Neuron (in vitro differentiated cells): ENCODE data around the gene BLID.

Experiments used
- H2AFZ ChIP-seq: one replicate; pipeline ENCODE4 v1.6.1; 2013; ENCODE audit warnings: low read depth, mild to moderate bottlenecking, inconsistent platforms, low read length, moderate library complexity
- H3K27me3 ChIP-seq: one replicate; pipeline ENCODE4 v1.6.1; 2013; ENCODE audit warnings: low read length; ENCODE audit not compliant: insufficient read depth
- H3K36me3 ChIP-seq: one replicate; pipeline ENCODE4 v1.6.1; 2013; ENCODE audit warnings: low read length; ENCODE audit not compliant: insufficient read depth
- H3K4me1 ChIP-seq: one replicate; pipeline ENCODE4 v1.6.1; 2013; ENCODE audit warnings: low read length; ENCODE audit not compliant: insufficient read depth
- H3K4me3 ChIP-seq: 2 replicates; pipeline ENCODE4 v1.5.1; 2013; ENCODE audit warnings: mild to moderate bottlenecking, low read length, moderate library complexity
- H3K9me3 ChIP-seq: one replicate; pipeline ENCODE4 v1.6.1; 2013; ENCODE audit warnings: low read length

BLID gene

DNA sequence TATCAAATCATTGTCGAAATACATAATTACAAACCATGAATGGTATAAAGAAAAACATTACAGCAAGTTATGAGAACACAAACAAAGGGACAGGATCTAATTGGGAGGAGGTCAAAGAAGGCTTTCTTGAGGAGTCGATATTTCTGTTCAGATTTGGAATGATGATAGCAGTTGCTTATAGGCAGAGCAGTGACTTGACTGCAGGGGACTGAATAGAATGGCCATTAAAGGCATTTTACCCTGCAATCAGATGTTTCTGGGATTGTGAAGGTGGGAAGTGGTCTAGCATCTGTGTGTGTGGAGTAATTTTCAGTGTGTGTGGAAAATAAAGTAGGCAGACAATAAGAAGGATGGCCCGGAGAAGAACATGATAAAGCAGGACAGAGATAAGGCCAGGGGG, 41.0 kb downstream of the BLID start:
- Histone ChIP-seq H3K4me1 (peaks cover 20% of the 10 kb centered on the region), H3K9me3 (no peaks in the 10 kb centered on the region), H3K4me3 (no peak overlapping the region), H3K27me3 (no peaks in the 10 kb centered on the region), H3K36me3 (no peaks in the 10 kb centered on the region), H2AFZ (no peak overlapping the region)

DNA sequence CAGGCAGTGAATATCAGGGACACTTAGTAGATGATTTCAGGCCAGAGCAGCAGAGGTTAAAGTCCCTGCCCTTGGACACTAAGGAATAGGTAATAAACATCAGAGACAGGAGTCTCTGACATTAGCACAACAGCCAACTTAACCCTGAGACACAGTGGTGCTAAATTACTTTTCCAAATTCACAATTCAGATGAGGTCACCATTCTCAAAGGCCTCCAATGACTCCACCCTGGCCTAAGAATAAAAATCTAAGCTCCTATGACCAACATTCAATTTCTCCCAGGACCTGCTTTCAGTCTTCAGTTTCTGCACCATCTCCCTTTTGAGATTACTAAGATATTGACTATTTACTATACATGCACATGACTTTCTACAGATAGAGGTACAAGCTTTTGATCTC, 42.0 kb downstream of the BLID start:
- H2AFZ ChIP-seq = no peak overlapping the region

DNA sequence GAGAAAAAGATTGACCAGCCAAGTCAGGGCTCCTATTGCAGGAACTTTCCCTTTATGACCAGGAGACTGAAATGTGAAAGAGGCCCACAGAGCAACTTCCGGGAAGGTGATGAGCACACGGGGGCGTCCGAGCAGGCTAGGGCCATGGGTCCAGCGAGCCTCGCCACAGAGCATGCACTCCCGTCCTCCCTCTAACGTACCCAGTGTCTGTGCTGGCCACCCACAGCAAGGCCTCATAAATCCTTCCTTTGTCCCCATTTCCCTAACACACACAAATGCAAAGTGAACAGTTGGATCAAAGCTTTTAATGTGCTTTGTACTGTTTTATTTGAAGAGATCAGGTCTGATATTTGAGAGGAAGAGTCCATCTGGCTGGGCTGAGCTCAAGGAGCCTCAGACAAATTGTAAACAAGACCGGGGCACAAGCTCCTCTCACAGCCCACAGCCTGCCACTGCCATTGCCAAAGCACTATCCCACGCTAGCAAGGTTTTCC, 44.3 kb downstream of the BLID start:
- Histone ChIP-seq H3K4me1 (peaks cover 45% of the 10 kb centered on the region), H3K4me3 (no peak overlapping the region), H3K27me3 (no peaks in the 10 kb centered on the region), H2AFZ (no peak overlapping the region), H3K36me3 (no peaks in the 10 kb centered on the region), H3K9me3 (no peaks in the 10 kb centered on the region)

More for the DNA sequence above, 42.0 kb downstream of the BLID start:
- Histone ChIP-seq H3K4me3 (no peak overlapping the region), H3K36me3 (no peaks in the 10 kb centered on the region), H3K27me3 (no peaks in the 10 kb centered on the region), H3K4me1 (peaks cover 29% of the 10 kb centered on the region), H3K9me3 (no peaks in the 10 kb centered on the region)

GRCh38 chr11:122069707-122070360, 46.2 kb downstream of the BLID start:
- Histone ChIP-seq H3K4me1 (peaks cover 45% of the 10 kb centered on the region), H3K36me3 (no peaks in the 10 kb centered on the region), H3K27me3 (no peaks in the 10 kb centered on the region), H3K4me3 (peak overlapping the region; percentile 28), H3K9me3 (peaks cover 3% of the 10 kb centered on the region), H2AFZ (no peak overlapping the region)

GRCh38 chr11:122068837-122069236, 47.2 kb downstream of the BLID start:
- H3K4me1 ChIP-seq = peaks cover 45% of the 10 kb centered on the region
- H2AFZ ChIP-seq = no peak overlapping the region
- no peak overlapping the region for H3K4me3 ChIP-seq
- H3K36me3 ChIP-seq = no peaks in the 10 kb centered on the region
- H3K9me3 ChIP-seq = peaks cover 3% of the 10 kb centered on the region
- H3K27me3 ChIP-seq = no peaks in the 10 kb centered on the region

- no peak overlapping the region for H2AFZ ChIP-seq
- H3K9me3 ChIP-seq = peaks cover 3% of the 10 kb centered on the region
- no peaks in the 10 kb centered on the region for H3K27me3 ChIP-seq
- peaks cover 45% of the 10 kb centered on the region for H3K4me1 ChIP-seq
- H3K4me3 ChIP-seq = no peak overlapping the region
- no peaks in the 10 kb centered on the region for H3K36me3 ChIP-seq
Observed at GRCh38 chr11:122068141-122068540, 47.9 kb downstream of the BLID start.
